GM21528 (cell line): ENCODE data around the gene CRLF3.
"Not testable (repeated sequence)": the region's sequence is repeated elsewhere in the genome, so short reads cannot be mapped to it uniquely, and the experiment has no call there.

Source experiments
- ATAC-seq: cut with Tn5 transposase; IDR thresholded peaks from one replicate; pipeline ENCODE4 v1.9.1; 2021; ENCODE audit warnings: mild to moderate bottlenecking, moderate library complexity; ENCODE audit not compliant: unreplicated experiment, low FRiP score

Gene CRLF3, protein sequence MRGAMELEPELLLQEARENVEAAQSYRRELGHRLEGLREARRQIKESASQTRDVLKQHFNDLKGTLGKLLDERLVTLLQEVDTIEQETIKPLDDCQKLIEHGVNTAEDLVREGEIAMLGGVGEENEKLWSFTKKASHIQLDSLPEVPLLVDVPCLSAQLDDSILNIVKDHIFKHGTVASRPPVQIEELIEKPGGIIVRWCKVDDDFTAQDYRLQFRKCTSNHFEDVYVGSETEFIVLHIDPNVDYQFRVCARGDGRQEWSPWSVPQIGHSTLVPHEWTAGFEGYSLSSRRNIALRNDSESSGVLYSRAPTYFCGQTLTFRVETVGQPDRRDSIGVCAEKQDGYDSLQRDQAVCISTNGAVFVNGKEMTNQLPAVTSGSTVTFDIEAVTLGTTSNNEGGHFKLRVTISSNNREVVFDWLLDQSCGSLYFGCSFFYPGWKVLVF

DNA sequence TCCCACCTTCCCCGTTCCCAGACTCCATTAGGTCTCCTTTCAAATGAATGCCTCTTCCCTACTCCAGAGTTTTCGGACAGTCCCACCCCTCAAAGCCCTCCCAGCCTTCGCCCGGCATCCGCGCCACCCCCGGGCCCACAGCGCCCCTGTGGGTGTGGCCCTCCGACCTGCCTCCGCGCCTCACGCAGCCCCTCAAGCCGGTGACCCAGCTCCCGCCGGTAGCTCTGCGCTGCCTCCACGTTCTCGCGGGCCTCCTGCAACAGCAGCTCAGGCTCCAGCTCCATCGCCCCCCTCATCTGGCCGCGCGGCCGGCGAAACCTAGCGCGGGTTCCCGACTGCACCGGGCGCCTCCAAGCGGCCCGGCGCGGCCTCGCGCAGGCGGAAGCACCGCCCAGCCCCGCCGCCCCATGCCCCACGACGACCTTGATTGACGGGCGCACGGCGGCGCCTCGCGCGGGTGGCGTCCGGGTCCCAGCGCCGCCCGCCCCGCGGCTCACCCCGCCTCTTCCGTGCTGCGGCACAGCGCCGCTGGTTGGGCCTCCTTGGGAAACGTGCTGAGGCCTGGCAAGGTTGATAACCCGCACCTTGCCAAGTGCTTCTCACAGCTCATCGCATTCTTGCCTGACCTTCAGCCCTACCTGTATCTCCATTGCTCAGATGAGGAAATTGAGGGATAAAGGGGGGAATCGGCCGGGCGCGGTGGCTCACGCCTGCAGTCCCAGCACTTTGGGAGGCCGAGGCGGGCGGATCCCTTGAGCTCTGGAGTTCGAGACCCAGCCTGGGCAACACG, at the start of gene CRLF3:
Gene CRLF3, minus strand, starts transcription at position 337 of the 790 bp plus-strand sequence. Its CDS starts 41 bp downstream, at position 296.
- peak; percentile 81 for ATAC-seq

DNA sequence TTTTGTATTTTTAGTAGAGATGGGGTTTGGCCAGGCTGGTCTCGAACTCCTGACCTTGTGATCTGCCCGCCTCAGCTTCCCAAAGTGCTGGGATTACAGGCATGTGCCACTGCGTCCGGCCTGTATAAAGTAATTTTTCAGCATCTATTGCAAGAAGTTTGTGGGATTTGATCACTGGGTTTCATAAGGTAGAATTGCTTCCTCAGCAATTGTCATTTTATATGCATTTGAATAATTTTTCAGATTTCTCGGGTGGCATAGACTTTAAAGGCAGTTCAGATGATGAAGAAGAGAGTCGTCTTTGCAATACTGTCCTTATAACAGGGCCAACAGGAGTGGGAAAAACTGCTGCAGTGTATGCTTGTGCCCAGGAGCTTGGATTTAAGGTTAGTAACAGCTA, 44.5 kb upstream of the CRLF3 start:
- no peak for ATAC-seq

DNA sequence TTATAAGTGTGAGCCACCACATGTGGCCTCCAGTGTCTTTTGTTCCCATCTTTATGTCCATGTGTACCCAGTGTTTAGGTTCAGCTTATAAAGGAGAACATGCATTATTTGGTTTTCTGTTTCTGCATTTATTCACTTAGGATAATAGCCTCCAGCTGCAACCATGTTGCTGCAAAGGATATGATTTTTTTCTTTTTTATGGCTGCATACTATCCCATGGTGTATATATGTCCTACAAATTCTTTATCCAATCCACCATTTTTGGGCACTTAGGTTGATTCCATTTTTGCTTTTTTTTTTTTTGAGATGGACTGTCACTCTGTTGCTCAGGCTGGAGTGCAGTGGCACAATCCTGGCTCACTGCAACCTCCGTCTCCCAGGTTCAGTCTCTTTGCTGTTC, 40.1 kb upstream of the CRLF3 start:
- ATAC-seq = no peak

DNA sequence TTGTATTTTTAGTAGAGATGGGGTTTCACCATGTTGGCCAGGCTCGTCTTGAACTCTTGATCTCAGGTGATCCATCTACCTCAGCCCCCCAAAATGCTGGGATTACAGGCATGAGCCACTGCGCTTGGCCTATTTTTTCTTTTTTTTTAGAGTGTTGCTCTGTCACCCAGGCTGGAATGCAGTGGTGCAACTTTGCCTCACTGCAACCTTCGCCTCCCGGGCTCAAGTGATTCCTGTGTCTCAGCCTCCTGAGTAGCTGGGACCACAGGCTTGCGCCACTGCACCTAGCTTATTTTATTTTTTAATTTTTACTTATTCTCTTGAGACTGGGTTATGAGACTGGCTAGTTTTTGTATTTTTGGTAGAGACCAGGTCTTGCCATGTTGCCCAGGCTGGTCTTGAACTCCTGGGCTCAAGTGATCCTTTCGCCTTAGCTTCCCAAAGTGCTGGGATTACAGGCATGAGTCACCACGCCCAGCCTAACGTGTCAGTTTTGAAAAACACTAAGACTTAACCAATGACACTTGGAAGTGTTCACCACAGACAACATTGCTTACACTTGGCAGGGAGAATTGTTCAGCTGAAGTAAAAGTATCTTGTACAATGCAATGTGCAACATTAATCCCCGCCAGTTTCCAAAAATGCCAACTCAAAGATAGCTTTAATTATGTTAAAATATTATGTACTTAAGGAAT, 34.2 kb upstream of the CRLF3 start:
- ATAC-seq = no peak

DNA sequence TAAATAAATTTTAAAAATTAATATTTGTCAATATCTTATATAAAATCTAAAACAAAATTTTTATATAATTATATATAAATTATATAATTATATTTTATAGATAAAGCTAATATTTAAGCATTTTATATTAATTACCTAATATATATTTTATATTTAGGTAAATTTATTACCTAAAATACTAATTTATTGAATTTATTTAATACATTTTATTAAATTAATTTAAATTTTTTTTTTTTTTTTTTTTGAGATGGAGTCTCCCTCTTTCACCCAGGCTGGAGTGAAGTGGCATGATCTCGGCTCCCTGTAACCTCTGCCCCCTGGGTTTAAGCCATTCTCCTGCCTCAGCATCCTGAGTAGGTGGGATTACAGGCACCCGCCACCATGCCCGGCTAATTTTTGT, 29.7 kb upstream of the CRLF3 start:
- no peak for ATAC-seq

DNA sequence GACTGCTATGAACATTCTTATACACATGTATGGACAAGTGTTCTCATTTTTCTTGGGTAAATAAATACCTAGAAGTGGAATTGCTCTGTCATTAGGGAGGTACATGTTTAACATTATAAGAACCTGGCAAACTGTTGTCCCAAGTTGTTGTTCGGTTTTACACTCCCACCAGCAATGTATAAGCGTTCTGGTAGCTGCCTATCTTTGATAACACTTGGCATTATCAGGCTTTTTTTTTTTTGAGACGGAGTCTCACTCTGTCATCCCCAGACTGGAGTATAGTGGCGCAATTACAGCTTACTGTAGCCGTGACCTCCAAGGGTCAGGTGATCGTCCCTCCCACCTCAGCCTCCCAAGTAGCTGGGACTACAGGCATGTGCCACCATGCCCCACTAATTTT, 23.5 kb upstream of the CRLF3 start:
- no peak for ATAC-seq

DNA sequence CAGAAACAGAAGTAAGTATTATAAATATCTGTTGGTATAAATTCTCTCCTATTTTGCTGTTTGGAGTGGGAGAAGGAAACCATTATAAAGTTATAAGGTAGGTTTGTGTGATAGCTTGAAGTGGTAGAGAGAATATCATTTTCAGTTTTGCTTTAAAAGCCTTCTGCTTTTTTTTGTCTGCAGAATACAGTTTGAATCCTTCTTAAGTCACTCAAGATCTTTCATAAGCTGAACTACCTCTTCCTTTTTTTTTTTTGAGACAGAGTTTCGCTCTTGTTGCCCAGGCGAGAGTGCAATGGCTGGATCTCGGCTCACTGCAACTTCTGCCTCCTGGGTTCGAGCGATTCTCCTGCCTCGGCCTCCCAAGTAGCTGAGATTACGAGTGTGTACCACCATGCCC, 16.3 kb upstream of the CRLF3 start:
- no peak for ATAC-seq

DNA sequence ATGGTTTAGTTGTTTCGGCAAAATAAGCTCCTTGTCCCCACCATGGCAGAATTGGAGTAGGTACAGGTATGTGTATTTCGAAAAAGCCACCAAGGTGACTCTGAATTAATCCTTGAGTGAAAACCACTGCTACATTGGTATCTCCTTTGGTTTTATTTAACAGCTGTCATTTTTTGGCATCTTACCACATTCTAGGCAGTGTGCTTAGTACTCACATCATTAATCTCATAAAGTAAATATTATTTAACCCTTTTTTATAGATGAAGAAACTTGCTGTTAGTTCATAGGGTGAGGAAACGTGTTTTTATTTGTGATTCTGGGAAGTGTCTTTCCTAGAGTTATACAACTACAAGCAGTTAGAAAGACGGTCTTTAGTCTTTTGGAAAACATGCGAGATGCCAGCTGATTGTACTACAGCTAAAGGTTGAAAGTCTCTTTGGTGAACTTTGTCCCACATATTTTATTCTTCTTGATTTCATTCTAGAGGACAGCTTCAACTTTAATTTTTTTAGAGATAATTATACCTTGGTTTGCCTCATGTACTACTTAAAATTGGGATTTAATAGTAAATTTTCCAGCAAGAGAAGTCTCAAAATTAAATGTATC, 13.8 kb upstream of the CRLF3 start:
- no peak for ATAC-seq

DNA sequence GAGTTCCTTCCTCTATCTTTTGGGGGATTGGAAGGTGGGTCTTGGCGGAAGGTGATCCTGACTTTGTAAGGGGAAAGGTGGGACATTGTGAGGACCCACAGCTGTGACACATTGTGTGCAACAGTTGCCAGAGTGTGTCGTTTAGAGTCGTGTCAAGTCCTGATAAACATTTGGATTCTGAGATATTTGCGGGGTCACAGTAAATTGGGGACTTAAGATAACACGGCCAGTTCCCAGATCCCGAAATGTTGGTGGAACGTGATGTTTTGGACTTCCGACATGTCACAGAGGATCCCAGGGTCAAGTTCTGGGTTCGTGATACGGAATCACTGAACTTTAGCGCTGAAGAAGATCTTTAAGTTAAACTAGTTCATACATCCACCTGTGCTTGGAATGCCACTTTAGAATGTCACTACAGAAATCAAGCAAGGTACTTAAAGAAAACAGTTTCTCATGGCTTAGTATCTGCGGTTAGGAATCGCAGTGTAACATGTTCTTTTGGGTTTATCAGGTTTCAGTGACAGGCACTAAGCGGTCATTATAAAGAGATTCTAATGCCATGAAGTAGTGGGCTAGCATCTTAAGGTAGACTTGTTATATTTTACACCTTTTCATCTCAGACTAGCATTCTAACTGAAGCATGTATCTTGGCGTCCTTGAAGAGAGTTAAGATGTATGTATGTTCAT, 8.1 kb upstream of the CRLF3 start:
- ATAC-seq = no peak

DNA sequence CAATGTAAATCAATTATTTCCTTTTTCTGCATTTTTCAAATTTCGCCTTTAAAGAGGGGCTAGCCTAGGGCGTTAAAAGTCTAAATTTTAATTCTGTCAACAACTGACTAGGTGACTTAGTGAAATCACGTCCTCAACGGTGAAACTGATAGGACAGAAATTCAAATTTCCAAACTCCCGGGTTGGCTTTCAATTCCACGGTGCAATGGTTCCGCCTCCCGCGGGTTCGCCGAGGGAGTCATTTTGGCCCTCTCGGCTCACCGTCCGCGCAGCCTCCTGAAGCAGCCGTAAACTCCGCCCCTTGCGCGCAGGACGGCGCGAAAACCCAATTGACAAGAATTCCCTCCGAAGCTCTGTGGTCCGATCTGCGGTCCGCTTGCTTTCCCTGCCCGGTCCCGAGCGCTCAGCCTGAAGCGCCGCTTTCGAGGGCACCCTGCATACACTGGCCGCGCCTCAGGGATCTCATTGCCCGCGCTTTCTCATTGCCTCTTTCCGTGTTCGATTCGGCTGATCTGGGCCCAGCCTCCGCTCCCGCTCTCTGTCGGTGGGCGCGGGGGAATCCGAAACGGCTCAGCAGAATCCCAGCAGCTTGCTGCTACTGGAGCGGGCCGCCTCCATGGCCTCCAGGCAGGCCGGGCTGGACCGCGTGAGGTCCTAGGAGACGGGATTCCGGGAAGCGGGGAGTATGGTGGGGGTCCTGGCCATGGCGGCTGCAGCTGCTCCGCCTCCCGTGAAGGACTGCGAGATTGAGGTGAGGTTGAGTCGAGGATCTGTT, 7.4 kb upstream of the CRLF3 start, which contains the start of gene ATAD5:
Gene ATAD5, plus strand, starts transcription at position 304 of the 775 bp plus-strand sequence. Its CDS starts 382 bp downstream, at position 686.
- ATAC-seq = peak; percentile 69

DNA sequence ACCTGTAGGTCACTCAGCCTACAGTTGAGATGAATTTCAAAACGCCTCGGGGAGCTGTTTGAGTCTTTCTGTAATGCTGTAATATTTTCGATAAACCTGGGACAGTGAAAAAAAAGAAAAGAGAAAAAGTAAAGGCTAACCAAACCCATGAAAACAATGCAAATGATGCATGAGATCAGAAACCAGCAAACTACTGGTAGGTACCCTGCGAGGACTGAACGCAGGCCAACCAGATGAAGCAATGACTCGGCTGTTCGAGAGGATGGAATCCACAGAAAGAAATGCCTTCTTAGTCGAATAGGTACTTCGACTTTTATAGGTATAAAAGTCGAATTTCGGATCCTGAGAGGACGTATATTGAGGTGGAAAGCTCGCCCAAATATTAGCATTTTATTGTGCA, 6.8 kb upstream of the CRLF3 start:
- ATAC-seq = no peak

DNA sequence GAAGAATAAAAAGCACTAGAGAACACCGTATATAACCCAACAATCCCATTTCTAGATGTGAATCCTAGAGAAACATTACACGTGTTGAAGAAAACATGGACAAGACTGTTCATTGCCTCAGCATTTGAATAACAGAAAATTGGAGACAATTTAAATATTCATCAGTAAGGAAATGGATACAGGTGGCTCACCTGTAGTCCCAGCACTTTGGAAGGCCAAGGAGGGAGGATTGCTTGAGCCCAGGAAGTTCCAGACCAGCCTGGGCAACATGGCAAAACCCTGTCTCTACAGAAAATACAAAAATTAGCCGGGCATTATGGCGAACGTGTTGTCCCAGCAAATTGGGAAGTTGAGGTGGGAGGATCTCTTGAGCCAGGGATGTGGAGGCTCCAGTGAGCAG, 4.5 kb upstream of the CRLF3 start:
- no peak for ATAC-seq

DNA sequence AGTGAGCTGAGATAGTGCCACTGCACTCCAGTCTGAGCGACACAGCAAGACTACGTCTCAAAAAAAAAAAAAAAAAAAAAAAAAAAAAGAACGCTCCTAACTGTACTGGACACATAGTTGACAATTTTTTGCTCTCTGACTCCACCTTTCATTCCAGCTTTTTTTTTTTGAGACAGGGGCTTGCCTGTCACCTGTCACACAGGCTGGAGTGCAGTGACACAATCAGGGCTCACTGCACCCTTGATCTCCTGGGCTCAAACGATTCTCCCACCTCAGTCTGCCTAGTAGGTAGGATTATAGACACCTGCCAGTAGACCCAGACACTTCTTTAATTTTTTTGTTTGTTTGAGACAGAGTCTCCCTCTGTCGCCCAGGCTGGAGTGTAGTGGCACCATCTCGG, 2.6 kb upstream of the CRLF3 start:
- ATAC-seq = no peak

DNA sequence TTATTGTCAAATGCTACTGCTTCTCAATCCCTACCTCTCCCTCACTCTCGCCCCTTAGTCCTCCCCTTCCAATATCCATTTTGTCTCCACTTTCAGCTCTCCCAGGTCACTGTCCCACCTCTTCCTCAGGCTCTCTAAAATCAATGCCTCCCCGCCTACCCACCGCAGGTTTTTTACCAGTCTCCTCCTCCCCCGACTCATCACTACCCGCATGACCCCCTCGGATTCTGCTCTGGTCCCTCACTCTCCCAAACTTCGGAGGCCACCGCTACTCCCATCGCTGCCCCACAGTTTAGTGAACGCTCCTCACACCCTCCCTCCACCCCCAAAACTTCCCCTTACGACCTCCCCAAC, 513 bp downstream of the CRLF3 start:
- ATAC-seq = no peak

DNA sequence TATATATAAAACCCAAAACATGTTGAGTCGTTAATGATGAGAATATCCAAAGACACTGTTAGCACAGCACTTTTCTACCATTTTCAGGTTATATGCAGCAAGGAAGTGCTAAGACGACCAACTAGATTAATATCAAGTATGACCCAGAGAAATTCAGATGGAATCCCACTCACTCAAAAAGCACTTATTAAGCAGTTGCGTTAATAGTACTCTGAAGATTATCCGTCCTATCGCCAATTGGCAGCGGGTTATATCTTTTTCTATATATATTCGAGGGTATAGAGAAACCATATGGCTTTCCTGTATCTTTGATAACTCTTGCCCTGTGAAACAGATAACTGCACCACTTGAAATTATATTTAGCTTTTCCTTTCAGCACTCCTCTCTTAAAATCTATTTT, 1.1 kb downstream of the CRLF3 start:
- no peak for ATAC-seq

DNA sequence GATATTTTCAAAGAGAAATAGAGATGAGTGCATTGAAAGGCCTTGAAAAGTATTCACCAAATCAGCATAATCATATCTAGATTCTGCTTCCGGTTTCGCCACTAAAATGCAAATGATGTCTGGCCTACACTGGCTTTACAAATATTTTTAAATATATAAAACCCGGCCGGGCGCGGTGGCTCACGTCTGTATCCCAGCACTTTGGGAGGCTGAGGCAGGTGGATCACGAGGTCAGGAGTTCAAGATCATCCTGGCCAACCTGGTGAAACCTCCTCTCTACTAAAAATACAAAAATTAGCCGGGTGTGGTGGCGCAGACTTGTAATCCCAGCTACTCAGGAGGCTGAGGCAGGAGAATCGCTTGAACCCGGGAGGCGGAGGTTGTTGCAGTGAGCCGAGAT, 1.6 kb downstream of the CRLF3 start:
- ATAC-seq = not testable (repeated sequence)

DNA sequence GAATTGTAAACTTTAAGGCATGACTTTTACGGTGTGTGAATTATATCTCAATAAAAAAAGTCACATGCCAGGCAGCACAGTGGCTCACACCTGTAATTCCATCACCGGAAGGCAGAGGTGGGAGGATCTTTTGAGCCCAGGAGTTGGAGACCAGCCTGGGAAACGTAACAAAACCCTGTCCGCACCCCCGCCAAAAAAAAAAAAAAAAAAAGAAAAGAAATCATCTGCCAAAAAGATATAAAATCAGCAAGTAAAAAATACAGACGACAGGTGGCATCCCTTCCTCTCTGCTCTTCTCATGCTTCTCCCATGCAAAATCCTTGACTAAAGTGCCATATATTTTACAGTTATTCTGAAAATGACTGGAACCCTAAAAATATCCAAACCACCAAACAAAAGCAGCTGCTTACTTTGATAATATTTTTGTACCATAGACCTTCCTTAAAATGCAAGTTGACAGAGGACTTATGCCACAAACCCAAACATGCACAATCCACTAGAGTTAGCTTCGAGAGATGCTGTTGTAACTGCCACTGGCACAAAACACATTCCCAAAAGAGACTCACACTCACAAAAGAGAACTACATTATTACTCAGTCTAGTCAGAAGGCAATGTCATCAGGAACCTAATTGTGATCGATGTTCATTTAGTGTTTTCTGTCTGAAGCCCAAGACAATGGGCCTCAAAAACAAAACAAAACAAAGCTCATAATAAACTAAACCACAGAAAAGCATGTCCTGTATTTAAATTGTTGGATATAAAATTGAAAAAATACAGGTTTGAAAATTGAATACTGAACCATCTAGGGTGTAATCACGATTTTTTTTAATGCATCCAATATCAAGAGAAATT, 2.4 kb downstream of the CRLF3 start:
- ATAC-seq = no peak

DNA sequence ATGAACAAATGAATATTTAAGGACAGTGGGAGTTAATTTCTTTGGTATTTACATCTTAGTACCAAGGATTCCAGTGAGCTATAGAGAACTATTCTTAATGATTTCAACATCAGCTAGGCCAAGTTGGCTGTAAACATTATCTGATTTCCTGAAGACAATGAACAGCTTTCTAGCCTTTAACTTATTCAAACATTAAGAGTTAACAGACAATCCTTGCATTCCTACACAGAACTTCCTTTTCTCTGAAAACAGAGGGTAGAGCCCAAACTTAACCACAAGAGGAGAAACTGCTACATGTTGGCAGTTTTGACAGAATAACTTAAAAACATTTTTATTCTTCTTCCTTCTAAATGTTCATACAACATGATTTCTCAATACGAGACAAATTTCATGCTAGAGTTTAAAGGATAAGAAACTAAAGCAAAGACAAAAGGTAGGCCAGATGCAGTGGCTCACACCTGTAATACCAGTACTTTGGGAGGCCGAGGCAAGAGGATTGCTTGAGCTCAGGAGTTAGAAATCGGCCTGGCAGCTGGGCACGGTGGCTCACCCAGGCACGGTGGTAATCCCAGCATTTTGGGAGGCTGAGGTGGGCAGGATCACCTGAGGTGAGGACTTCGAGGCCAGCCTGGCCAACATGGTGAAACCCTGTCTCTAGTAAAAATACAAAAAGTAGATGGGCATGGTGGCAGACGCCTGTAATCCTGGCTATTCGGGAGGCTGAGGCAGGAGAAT, 4.4 kb downstream of the CRLF3 start:
- no peak for ATAC-seq
